GM18867 (cell line): ENCODE data around the gene BLACAT1.

ENCODE experiments used
- ATAC-seq: cut with Tn5 transposase; IDR thresholded peaks from one replicate; pipeline ENCODE4 v1.9.1; 2021; ENCODE audit warnings: mild to moderate bottlenecking, moderate library complexity; ENCODE audit not compliant: unreplicated experiment

Gene BLACAT1

GRCh38 chr1:205455581-205456382, at the start of gene BLACAT1:
TSS of gene BLACAT1 (minus strand) at chr1:205456045.
- ATAC-seq, result no peak

GRCh38 chr1:205505076-205505729, 49.4 kb upstream of the BLACAT1 start:
- ATAC-seq, result no peak

- ATAC-seq, result no peak
These were observed 48.6 kb upstream of the BLACAT1 start, which contains the start of gene CDK18 for GRCh38 chr1:205504311-205505075. TSS of gene CDK18 (plus strand) at chr1:205504669. CDS start at chr1:205523168, 18,499 bp downstream.

DNA sequence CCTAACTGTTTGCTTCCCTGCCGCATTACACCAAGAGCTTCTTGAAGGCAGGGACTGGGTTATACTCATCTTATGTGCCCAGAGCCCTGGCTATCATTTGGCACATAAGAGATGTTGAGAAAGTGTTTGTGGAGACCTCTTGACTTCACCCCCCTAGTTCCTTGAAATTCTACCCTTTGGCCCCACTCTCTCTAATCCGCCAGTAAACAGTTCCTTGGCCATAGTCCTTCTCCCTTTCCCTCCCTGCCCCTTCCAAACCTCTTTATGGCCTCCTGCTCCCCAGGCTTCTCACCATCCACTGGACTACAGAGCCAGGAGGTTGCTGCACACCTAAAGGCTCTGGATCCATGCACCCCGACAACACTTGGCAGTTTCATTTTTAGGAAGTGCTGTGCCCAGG, 47.1 kb upstream of the BLACAT1 start:
- ATAC-seq, result no peak

DNA sequence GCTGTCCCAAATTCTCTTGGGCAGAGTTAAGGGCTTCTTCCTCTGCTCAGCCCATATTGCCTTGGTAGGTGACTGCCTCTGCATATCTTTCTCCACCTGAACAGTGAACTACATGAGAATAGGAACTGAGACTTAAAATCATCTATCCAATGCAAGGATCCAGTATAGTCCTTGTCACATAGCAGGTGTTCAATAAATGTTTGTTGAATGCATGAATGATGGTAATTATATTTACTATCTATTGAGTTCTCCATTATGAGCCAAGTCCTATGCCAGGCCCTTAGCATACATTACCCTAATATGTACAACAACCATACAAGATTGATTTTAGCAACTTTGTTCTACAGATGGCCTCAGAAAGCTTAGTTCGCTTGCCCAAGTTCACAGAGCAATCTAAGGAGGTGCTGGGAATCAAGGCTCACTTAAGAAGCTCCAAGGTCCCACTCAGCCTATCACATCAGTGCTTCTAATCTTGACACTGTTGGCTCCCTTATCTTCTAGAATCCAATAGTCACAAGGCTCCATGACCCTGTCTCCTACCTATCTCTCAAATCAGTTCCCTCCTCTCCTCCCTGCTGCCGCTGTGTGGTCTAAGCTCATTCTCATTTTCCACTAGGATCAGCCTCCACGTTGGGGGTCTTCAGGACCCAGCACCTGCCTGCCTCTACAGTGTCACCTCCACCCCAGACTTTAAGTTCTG, 46.4 kb upstream of the BLACAT1 start:
- ATAC-seq, result no peak

DNA sequence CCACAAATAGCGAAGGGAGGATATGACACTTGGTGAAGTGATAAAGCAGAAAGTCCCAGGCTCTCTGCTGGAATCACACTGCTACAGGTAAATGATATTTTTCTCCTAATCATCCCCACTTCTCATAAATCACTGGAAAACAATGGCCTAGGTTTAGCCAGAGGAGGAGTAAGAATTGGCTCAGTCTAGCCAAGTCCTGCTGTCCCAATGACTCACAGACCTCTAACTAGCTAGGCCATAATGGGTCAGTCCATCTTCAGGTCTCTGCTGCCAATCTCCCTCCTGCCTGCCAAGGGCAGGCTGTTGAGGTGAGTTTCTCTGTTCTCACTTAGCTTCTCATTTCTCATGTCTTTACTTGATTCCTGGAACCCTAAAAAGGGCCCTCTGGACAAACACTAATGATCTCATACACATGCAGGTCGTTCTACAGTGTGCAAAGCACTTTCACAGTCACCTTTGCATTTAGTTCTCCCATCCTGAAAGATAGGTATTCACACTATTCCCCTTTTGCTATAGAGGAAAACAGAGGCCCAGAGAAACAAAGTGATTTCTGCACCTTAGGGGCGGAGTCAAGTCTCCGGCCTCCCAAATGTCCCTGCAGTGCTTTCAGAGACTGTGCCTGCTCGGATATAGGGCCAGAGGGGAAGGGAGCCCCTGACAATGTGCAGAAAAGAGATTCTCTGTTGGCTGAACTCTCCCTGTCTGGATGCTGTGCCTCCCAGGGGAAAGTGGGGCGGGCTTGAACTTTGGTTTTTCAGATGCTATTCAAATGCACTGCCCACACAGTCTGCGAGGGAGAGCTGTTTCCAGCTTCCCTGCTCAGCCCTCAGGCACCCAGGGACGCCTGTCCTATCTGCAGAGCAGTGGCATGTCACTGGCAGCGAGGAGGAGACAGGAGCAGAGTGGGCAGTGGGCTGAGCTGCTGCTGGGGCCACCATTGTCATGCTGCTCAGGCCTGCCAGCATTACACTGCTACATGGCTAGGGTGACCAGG, 44.7 kb upstream of the BLACAT1 start:
- no peak for ATAC-seq

DNA sequence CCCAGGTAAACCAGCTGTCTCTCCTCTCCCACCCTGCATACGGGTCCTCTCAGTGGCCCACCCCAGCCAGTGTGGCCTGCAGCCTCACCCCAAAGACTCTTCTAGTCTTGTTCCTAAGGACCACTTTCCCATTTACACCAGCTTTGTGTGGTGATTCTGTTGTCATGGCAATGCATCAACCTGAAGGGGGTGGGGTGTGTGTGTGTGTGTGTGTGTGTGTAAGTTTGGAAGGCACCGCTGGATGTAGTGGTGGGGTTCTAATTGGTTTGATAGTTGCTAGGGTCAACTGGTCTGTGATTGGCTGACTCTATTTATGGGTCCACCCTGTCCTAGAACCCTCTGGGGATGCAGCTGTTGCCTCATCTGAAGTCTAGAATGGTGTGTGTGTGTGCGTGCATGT, 43.9 kb upstream of the BLACAT1 start:
- ATAC-seq, result no peak

DNA sequence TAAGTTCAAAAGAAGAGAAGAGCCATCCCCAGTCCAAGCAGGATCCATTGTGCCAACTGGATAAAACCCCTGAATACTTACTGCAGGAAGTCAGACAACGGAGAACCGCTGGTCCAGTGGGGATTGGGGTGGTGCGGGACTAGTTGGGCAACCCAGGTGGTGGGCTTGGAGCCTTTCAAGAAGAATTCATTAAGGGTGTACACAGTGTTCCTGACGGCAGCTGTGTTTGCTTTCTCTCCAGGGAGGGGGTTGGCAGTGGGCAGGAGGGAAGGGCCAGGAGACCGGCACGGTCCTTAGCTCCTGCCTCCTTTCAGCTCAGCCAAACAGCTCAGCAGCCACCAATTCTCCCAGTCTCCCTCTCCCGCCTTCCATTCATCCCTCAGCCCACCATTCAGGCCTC, 41.5 kb upstream of the BLACAT1 start:
- ATAC-seq, result no peak

DNA sequence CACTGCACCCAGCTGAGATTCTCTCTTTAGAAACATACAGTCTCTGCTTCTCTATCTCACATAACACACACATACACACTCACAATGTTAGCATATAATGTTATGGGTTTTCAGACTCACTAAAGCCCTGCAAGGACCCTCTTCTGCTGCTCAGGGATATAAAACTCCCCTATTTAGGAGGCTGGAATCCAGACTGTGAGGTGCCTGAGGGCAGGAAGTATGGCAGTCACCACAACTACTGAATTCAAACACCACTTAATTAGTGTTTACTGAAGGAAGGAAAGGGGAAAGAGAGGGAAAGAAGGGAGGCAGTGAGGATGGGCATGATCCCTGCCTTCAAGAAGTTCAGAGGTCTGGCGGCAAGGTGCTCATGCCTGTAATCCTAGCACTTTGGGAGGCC, 40.8 kb upstream of the BLACAT1 start:
- no peak for ATAC-seq

- ATAC-seq, result no peak
These were observed 39.5 kb upstream of the BLACAT1 start for GRCh38 chr1:205495237-205495823.

DNA sequence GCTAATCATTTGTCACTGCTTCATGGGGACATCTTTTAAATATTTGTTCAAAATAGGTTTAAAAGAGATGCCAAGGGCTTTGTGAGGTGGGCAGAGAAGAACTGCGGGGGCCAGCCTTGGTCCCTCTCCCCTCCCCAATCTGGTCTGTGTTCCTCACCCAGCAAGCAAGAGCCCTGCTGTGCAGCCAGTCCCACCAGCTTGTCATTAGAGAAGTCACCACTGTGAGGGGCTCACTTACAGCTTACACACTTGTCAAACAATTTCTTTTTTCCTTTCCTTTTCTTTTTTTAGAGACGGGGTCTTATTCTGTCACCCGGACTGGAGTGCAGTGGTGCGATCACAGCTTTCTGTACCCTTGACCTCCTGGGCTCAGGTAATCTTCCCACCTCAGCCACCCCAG, 38.3 kb upstream of the BLACAT1 start:
- no peak for ATAC-seq

GRCh38 chr1:205493241-205494085, 37.6 kb upstream of the BLACAT1 start:
- no peak for ATAC-seq

- ATAC-seq, result no peak
These were observed 36.9 kb upstream of the BLACAT1 start for GRCh38 chr1:205492774-205493173.

- no peak for ATAC-seq
These were observed 36.4 kb upstream of the BLACAT1 start for GRCh38 chr1:205492201-205492667.

DNA sequence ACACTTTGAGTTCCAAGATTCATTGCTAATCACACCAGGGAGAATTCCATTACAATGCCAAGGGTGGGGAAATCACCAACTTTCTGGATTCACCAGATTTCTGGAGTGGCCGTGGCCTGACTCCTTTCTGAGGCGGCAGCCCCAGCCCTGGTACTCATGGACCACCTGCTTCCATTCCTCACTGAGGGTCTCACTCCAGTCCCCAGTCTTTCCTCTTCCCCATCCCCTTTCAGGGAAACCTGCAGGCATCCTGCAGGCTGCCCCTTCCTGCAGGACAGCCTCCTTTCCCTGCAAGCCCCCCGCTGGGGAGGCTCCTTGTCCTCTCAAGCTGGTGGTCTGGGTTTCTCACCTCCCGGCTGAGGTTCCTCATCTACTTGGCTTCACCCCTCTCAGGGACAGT, 35.9 kb upstream of the BLACAT1 start:
- no peak for ATAC-seq

GRCh38 chr1:205488074-205488723, 32.4 kb upstream of the BLACAT1 start:
- peak; percentile 50 for ATAC-seq

- ATAC-seq, result no peak
These were observed 30.4 kb upstream of the BLACAT1 start for GRCh38 chr1:205486258-205486657.
